GM06990 (cell line): Measurements from ENCODE around the gene ASB7.

Experiments
- DNase-seq: peaks from one replicate; pipeline ENCODE4 v3.0.0-alpha.2; 2011; ENCODE audit not compliant: insufficient read length; ENCODE audit errors: extremely low read depth
- H3K27me3 ChIP-seq: replicated peaks from 2 replicates; pipeline ENCODE4 v1.6.0; 2011; ENCODE audit warnings: low read length; ENCODE audit not compliant: control insufficient read depth, insufficient read depth
- H3K36me3 ChIP-seq: 2 replicates; pipeline ENCODE4 v1.5.1; 2011; ENCODE audit warnings: low read length; ENCODE audit not compliant: control insufficient read depth, insufficient read depth
- H3K4me3 ChIP-seq: replicated peaks from 2 replicates; pipeline ENCODE4 v1.5.1; 2011; ENCODE audit warnings: low read depth, mild to moderate bottlenecking, control low read depth, low read length
- CTCF ChIP-seq: IDR thresholded peaks from 2 replicates; pipeline ENCODE4 v1.5.1; 2011; ENCODE audit warnings: low read length, control low read depth, mild to moderate bottlenecking, inconsistent platforms; ENCODE audit not compliant: insufficient read depth, poor library complexity, severe bottlenecking

ASB7 gene

GRCh38 chr15:100686021-100686724 lies 83.8 kb downstream of the ASB7 start:
- no peak for DNase-seq
- H3K27me3 ChIP-seq = no peaks in the 10 kb centered on the region; the same call in 1 of the 2 replicates
- H3K4me3 ChIP-seq = no peak overlapping the region
- H3K36me3 ChIP-seq = no peaks in the 10 kb centered on the region
- TF ChIP-seq CTCF = no peak

DNA sequence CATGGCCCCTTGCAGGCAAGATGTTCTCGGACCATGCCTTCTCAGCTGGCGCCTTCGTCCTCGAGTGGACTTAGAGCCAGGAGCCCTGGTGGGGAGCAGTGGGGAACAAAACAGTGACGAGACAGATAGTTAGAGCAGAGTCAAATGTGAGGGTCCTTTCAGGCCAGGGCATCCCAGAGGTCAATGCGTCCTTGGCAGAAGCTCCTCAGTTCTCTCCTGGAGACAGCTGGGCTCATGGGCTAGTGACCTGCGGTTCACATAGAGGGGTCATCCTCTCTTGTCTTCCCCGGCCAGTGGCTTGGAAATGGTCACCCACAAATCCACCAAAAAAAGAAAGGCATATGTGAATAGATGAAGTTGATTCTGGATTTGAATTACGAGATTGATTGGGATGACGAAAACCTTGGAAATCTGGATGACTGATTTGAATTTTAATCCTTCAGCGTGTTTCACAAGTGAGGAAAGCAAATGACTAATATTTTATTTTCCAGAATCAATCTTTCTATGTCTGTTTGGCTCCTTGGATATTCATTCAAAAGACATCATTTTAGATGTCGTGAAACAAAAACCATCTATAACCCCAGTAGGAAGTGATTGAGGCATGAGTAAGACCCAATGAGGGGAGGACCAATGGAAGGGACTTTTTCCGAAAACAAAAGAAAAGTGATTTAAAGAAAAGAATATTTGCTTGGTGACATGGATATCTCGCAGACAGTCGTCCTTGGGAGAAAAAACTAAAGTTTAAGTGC lies 84.5 kb downstream of the ASB7 start:
- no peak for TF ChIP-seq CTCF
- DNase-seq = no peak
- no peaks in the 10 kb centered on the region for H3K36me3 ChIP-seq
- no peaks in the 10 kb centered on the region; the same call in 1 of the 2 replicates for H3K27me3 ChIP-seq
- no peak overlapping the region for H3K4me3 ChIP-seq

DNA sequence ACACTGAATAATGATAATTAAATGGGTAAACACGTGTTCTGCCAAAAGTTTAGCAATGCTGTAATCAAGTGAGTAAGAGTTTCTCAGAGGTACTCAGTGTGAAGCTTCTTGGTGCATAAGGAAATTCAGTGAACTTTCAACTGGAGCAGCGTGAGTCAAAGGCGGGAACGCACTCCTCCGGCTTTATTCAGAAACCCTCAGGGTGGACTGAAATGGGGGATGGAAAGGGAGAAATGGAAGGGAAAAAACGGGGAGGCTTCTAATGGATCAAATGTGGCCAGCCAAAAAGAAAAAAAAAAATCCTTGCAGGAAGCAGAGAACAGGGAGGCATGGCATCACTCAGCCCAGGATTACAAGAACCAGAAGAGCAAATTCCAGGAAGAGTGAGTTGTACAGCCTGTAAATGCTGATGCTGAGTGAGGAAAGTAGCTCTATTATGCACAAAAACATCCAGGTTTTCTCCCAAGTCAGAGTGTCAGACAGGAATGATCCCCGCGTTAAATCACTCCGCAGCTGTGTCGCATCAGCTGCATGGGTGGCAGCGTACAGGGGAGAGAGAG lies 85.3 kb downstream of the ASB7 start:
- Histone ChIP-seq H3K27me3 (no peaks in the 10 kb centered on the region; the same call in 1 of the 2 replicates), H3K4me3 (no peak overlapping the region), H3K36me3 (no peaks in the 10 kb centered on the region)
- DNase-seq = no peak
- no peak for TF ChIP-seq CTCF

DNA sequence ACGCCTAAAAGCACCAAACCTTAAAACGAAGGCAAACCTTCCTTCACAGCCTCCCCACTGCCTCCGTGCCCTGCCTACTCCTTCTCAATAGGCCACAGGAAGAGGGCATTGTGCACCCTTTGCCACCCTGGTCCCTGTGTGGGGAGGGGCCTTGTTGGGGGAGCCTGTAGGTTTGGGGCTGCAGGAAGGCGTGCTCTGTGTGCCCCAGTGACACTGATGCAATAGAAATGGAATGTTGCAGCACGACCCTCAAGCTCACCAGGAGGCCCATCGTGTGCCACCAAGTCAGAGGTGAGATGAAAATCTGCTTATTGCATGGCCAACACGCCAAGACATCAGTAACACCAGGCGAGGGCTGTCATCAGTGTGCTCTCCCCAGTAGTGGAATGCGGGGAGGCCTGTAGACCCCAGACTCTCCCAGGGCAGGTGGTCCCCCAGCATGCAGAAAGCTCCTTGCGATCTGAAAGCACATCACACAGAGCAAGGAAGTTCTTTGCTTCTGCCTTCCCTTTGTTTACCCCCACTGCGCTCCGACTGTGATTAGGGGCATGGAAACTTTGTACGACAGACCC lies 86.2 kb downstream of the ASB7 start:
- H3K36me3 ChIP-seq = no peaks in the 10 kb centered on the region
- H3K27me3 ChIP-seq = no peaks in the 10 kb centered on the region; the same call in 1 of the 2 replicates
- H3K4me3 ChIP-seq = no peak overlapping the region
- no peak for DNase-seq
- no peak for TF ChIP-seq CTCF

DNA sequence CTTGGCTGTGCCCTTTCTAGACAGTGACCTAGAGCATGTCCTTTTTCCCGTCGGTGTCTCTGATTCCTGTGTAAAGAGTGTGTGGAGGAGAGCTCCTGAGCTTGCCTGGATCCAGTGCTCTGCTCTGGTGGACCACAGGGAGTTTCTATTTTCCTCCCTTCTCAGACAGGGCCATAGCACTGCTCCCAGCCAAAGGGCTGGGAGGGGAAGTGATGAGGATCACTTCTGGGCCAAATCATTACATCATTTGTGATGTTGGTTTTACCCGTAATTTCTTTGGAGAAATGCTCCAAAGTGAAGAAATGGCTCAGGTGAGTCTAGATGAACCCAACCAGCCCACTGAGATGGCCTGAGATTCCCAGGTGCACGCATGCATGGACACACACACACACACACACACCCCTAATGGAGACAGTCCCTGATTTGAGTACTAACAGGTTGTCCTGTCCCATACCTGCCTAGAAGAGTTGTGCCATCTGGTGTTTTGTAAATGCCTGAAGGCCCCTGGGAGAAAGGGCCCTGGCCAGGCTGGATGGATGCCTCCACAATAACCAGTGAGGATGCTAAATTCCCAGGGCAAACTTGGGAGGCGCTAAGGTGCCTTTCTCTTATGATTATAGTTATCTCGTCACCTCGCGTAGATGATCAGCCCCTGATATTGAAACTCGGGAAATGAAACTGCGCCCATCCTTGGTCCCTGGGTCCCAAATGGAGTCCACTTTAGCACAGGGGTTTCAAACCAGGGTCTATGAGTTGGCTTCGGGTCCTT lies 86.9 kb downstream of the ASB7 start:
- Histone ChIP-seq H3K36me3 (no peaks in the 10 kb centered on the region), H3K4me3 (no peak overlapping the region), H3K27me3 (no peaks in the 10 kb centered on the region; the same call in 1 of the 2 replicates)
- no peak for TF ChIP-seq CTCF
- DNase-seq = no peak
